Epidermal melanocyte (primary cell): ENCODE results near the gene DIPK2B.

Experiments used
- DNase-seq: peaks from one replicate; pipeline ENCODE4 v3.0.0; 2011; ENCODE audit warnings: low spot score; ENCODE audit not compliant: insufficient read length

DIPK2B gene

GRCh38 chrX:45157647-45158046, 43.0 kb downstream of the DIPK2B start:
- no peak for DNase-seq

GRCh38 chrX:45154462-45154861, 46.2 kb downstream of the DIPK2B start:
- DNase-seq = no peak

- no peak for DNase-seq
These were observed 46.7 kb downstream of the DIPK2B start for GRCh38 chrX:45154033-45154360.
